ENCODE results near the gene TEX22.

GRCh38 chr14:105423488-105424195, 25.3 kb downstream of the TEX22 start:
- TF ChIP-seq CTCF (conservative IDR thresholded peaks at IDR 0.05 in 1 of 2, IDR thresholded peaks at IDR 0.05 in 1 of 2; ENCODE audit: low read depth in 1 of 2, low read length in 2 of 2) = no peak
- no peak for TF ChIP-seq EZH2 (IDR thresholded peaks at IDR 0.05; ENCODE audit: low read length, missing control alignments)

All from fibroblast of lung (primary cell).